IPS-15b (cell line): ENCODE measurements around the gene WDR81.
"Not testable (repeated sequence)": the region's sequence is repeated elsewhere in the genome, so short reads cannot be mapped to it uniquely, and the experiment has no call there.

Experiments
- H3K27me3 ChIP-seq: one replicate; pipeline ENCODE4 v1.6.1; 2013; ENCODE audit warnings: low read length; ENCODE audit not compliant: control insufficient read depth, insufficient read depth
- H3K36me3 ChIP-seq: one replicate; pipeline ENCODE4 v1.6.1; 2013; ENCODE audit warnings: low read length; ENCODE audit not compliant: control insufficient read depth, insufficient read depth
- H3K4me1 ChIP-seq: one replicate; pipeline ENCODE4 v1.6.1; 2013; ENCODE audit warnings: mild to moderate bottlenecking, low read length; ENCODE audit not compliant: control insufficient read depth, insufficient read depth
- H3K4me3 ChIP-seq: one replicate; pipeline ENCODE4 v1.5.1; 2013; ENCODE audit warnings: low read depth, low read length
- H3K9ac ChIP-seq: one replicate; pipeline ENCODE4 v1.6.1; 2013; ENCODE audit warnings: low read depth, mild to moderate bottlenecking, low read length
- H3K9me3 ChIP-seq: one replicate; pipeline ENCODE4 v1.6.1; 2013; ENCODE audit warnings: mild to moderate bottlenecking, low read length; ENCODE audit not compliant: control insufficient read depth, insufficient read depth

The WDR81 gene

GRCh38 chr17:1764705-1765104 is 40.2 kb downstream of the WDR81 start:
- H3K36me3 ChIP-seq, H3K9me3 ChIP-seq, H3K4me3 ChIP-seq, H3K9ac ChIP-seq, H3K27me3 ChIP-seq: not testable (repeated sequence)
- peaks cover 17% of the 10 kb centered on the region for H3K4me1 ChIP-seq

GRCh38 chr17:1765576-1765975 is 41.1 kb downstream of the WDR81 start:
- Histone ChIP-seq H3K27me3 (no peaks in the 10 kb centered on the region), H3K9ac (no peak overlapping the region), H3K36me3 (no peaks in the 10 kb centered on the region), H3K4me1 (peaks cover 21% of the 10 kb centered on the region), H3K9me3 (no peaks in the 10 kb centered on the region), H3K4me3 (no peak overlapping the region)

- Histone ChIP-seq H3K27me3 (no peaks in the 10 kb centered on the region), H3K4me1 (peaks cover 21% of the 10 kb centered on the region), H3K9ac (no peak overlapping the region)
These were observed 42.1 kb downstream of the WDR81 start for GRCh38 chr17:1766382-1767135.

GRCh38 chr17:1767358-1767757 is 42.9 kb downstream of the WDR81 start:
- no peaks in the 10 kb centered on the region for H3K36me3 ChIP-seq

More at GRCh38 chr17:1766382-1767135, 42.1 kb downstream of the WDR81 start:
- no peaks in the 10 kb centered on the region for H3K36me3 ChIP-seq
- no peaks in the 10 kb centered on the region for H3K9me3 ChIP-seq
- no peak overlapping the region for H3K4me3 ChIP-seq

GRCh38 chr17:1769822-1770477 is 45.4 kb downstream of the WDR81 start:
- H3K36me3 ChIP-seq: no peaks in the 10 kb centered on the region
- H3K27me3 ChIP-seq: no peaks in the 10 kb centered on the region
- H3K4me3 ChIP-seq: no peak overlapping the region
- peaks cover 8% of the 10 kb centered on the region for H3K4me1 ChIP-seq
- H3K9ac ChIP-seq: peak overlapping the region; percentile 57
- H3K9me3 ChIP-seq: no peaks in the 10 kb centered on the region

More at GRCh38 chr17:1767358-1767757, 42.9 kb downstream of the WDR81 start:
- H3K4me1 ChIP-seq: peaks cover 16% of the 10 kb centered on the region
- no peaks in the 10 kb centered on the region for H3K9me3 ChIP-seq
- H3K9ac ChIP-seq: no peak overlapping the region
- H3K27me3 ChIP-seq: no peaks in the 10 kb centered on the region
- no peak overlapping the region for H3K4me3 ChIP-seq

GRCh38 chr17:1773000-1773695 is 48.6 kb downstream of the WDR81 start:
- H3K4me3 ChIP-seq, H3K9me3 ChIP-seq, H3K4me1 ChIP-seq, H3K9ac ChIP-seq, H3K27me3 ChIP-seq: not testable (repeated sequence)
- H3K36me3 ChIP-seq: peaks cover 17% of the 10 kb centered on the region

GRCh38 chr17:1773696-1774181 is 49.2 kb downstream of the WDR81 start:
- Histone ChIP-seq H3K9ac (no peak overlapping the region), H3K36me3 (peaks cover 22% of the 10 kb centered on the region), H3K27me3 (no peaks in the 10 kb centered on the region), H3K4me3 (no peak overlapping the region), H3K4me1 (peaks cover 8% of the 10 kb centered on the region), H3K9me3 (no peaks in the 10 kb centered on the region)

- Histone ChIP-seq H3K4me3 (no peak overlapping the region), H3K27me3 (no peaks in the 10 kb centered on the region), H3K9me3 (no peaks in the 10 kb centered on the region), H3K36me3 (peaks cover 26% of the 10 kb centered on the region), H3K4me1 (peaks cover 5% of the 10 kb centered on the region), H3K9ac (no peak overlapping the region)
These were observed 50.1 kb downstream of the WDR81 start for GRCh38 chr17:1774390-1775176.

GRCh38 chr17:1776328-1776727 is 51.8 kb downstream of the WDR81 start:
- H3K9ac ChIP-seq: no peak overlapping the region
- H3K36me3 ChIP-seq: peaks cover 26% of the 10 kb centered on the region
- H3K27me3 ChIP-seq: no peaks in the 10 kb centered on the region
- no peaks in the 10 kb centered on the region for H3K4me1 ChIP-seq
- no peak overlapping the region for H3K4me3 ChIP-seq
- H3K9me3 ChIP-seq: no peaks in the 10 kb centered on the region

GRCh38 chr17:1776857-1777256 is 52.4 kb downstream of the WDR81 start:
- H3K9ac ChIP-seq: no peak overlapping the region
- no peaks in the 10 kb centered on the region for H3K4me1 ChIP-seq

GRCh38 chr17:1779571-1780131 is 55.1 kb downstream of the WDR81 start:
- H3K27me3 ChIP-seq: no peaks in the 10 kb centered on the region

More at GRCh38 chr17:1776857-1777256, 52.4 kb downstream of the WDR81 start:
- Histone ChIP-seq H3K9me3 (no peaks in the 10 kb centered on the region), H3K36me3 (peaks cover 26% of the 10 kb centered on the region), H3K4me3 (no peak overlapping the region), H3K27me3 (no peaks in the 10 kb centered on the region)

More at GRCh38 chr17:1779571-1780131, 55.1 kb downstream of the WDR81 start:
- Histone ChIP-seq H3K4me1 (no peaks in the 10 kb centered on the region), H3K36me3 (peaks cover 45% of the 10 kb centered on the region), H3K9ac (no peak overlapping the region), H3K9me3 (no peaks in the 10 kb centered on the region), H3K4me3 (no peak overlapping the region)
